ENCODE measurements around the gene TP53I11. TPM values are rescaled to one million over a fixed set of nuclear protein-coding genes. Genes with fewer than 3 reads are reported as not detected.

Gene TP53I11
- total RNA-seq, 1 donor from 2014 or later, result 6.8 TPM

- Histone ChIP-seq H3K4me1 (ENCODE audit: control insufficient read depth in 3 of 3, insufficient read depth in 3 of 3, low read length in 3 of 3) (peaks cover 0 to 4% (median 1%) of the 10 kb centered on the region in 3 donors), H3K9me3 (ENCODE audit: control insufficient read depth in 3 of 3, low read length in 3 of 3) (no peaks in the 10 kb centered on the region), H3K4me3 (ENCODE audit: low read length in 3 of 3) (no peak overlapping the region), H3K27ac (ENCODE audit: low read depth, low read length) (no peak overlapping the region), H3K27me3 (ENCODE audit: control insufficient read depth in 3 of 3, insufficient read depth in 3 of 3, low read length in 3 of 3) (no peaks in the 10 kb centered on the region), H3K9ac (ENCODE audit: low read depth in 1 of 3, low read length in 3 of 3) (no peak overlapping the region), H3K36me3 (ENCODE audit: control insufficient read depth in 3 of 3, insufficient read depth in 3 of 3, low read length in 3 of 3) (peaks cover 0 to 2% (median 0%) of the 10 kb centered on the region in 3 donors)
These were observed 30.2 kb downstream of the TP53I11 start for GRCh38 chr11:44920451-44920850.

- Histone ChIP-seq H3K4me3 (ENCODE audit: low read length in 3 of 3) (no peak overlapping the region), H3K4me1 (ENCODE audit: control insufficient read depth in 3 of 3, insufficient read depth in 3 of 3, low read length in 3 of 3) (peaks cover 0 to 4% (median 3%) of the 10 kb centered on the region in 3 donors), H3K36me3 (ENCODE audit: control insufficient read depth in 3 of 3, insufficient read depth in 3 of 3, low read length in 3 of 3) (peaks cover 0 to 4% (median 0%) of the 10 kb centered on the region in 3 donors), H3K27me3 (ENCODE audit: control insufficient read depth in 3 of 3, insufficient read depth in 3 of 3, low read length in 3 of 3) (peaks cover 0 to 3% (median 0%) of the 10 kb centered on the region in 3 donors), H3K9ac (ENCODE audit: low read depth in 1 of 3, low read length in 3 of 3) (no peak overlapping the region), H3K27ac (ENCODE audit: low read depth, low read length) (no peak overlapping the region), H3K9me3 (ENCODE audit: control insufficient read depth in 3 of 3, low read length in 3 of 3) (no peaks in the 10 kb centered on the region)
These were observed 32.9 kb downstream of the TP53I11 start for GRCh38 chr11:44917741-44918140.

GRCh38 chr11:44916801-44917385 lies 33.8 kb downstream of the TP53I11 start:
- no peak overlapping the region for H3K4me3 ChIP-seq (ENCODE audit: low read length in 3 of 3)
- peaks cover 0 to 4% (median 0%) of the 10 kb centered on the region in 3 donors for H3K36me3 ChIP-seq (ENCODE audit: control insufficient read depth in 3 of 3, insufficient read depth in 3 of 3, low read length in 3 of 3)
- no peak overlapping the region for H3K27ac ChIP-seq (ENCODE audit: low read depth, low read length)
- H3K9me3 ChIP-seq (ENCODE audit: control insufficient read depth in 3 of 3, low read length in 3 of 3), result no peaks in the 10 kb centered on the region
- H3K9ac ChIP-seq (ENCODE audit: low read depth in 1 of 3, low read length in 3 of 3), result no peak overlapping the region
- peaks cover 2 to 8% (median 4%) of the 10 kb centered on the region in 3 donors for H3K4me1 ChIP-seq (ENCODE audit: control insufficient read depth in 3 of 3, insufficient read depth in 3 of 3, low read length in 3 of 3)
- H3K27me3 ChIP-seq (ENCODE audit: control insufficient read depth in 3 of 3, insufficient read depth in 3 of 3, low read length in 3 of 3), result peaks cover 0 to 3% (median 0%) of the 10 kb centered on the region in 3 donors

GRCh38 chr11:44916331-44916730 lies 34.4 kb downstream of the TP53I11 start:
- Histone ChIP-seq H3K27me3 (ENCODE audit: control insufficient read depth in 3 of 3, insufficient read depth in 3 of 3, low read length in 3 of 3) (peaks cover 0 to 3% (median 0%) of the 10 kb centered on the region in 3 donors), H3K4me3 (ENCODE audit: low read length in 3 of 3) (no peak overlapping the region), H3K9ac (ENCODE audit: low read depth in 1 of 3, low read length in 3 of 3) (no peak overlapping the region), H3K4me1 (ENCODE audit: control insufficient read depth in 3 of 3, insufficient read depth in 3 of 3, low read length in 3 of 3) (peaks cover 3 to 11% (median 4%) of the 10 kb centered on the region in 3 donors), H3K36me3 (ENCODE audit: control insufficient read depth in 3 of 3, insufficient read depth in 3 of 3, low read length in 3 of 3) (peaks cover 0 to 4% (median 0%) of the 10 kb centered on the region in 3 donors), H3K27ac (ENCODE audit: low read depth, low read length) (no peak overlapping the region), H3K9me3 (ENCODE audit: control insufficient read depth in 3 of 3, low read length in 3 of 3) (no peaks in the 10 kb centered on the region)

GRCh38 chr11:44915621-44916020 lies 35.1 kb downstream of the TP53I11 start:
- Histone ChIP-seq H3K4me1 (ENCODE audit: control insufficient read depth in 3 of 3, insufficient read depth in 3 of 3, low read length in 3 of 3) (peaks cover 9 to 17% (median 9%) of the 10 kb centered on the region in 3 donors), H3K36me3 (ENCODE audit: control insufficient read depth in 3 of 3, insufficient read depth in 3 of 3, low read length in 3 of 3) (peaks cover 0 to 4% (median 0%) of the 10 kb centered on the region in 3 donors), H3K27ac (ENCODE audit: low read depth, low read length) (no peak overlapping the region), H3K9ac (ENCODE audit: low read depth in 1 of 3, low read length in 3 of 3) (no peak overlapping the region), H3K27me3 (ENCODE audit: control insufficient read depth in 3 of 3, insufficient read depth in 3 of 3, low read length in 3 of 3) (peaks cover 0 to 3% (median 0%) of the 10 kb centered on the region in 3 donors), H3K9me3 (ENCODE audit: control insufficient read depth in 3 of 3, low read length in 3 of 3) (no peaks in the 10 kb centered on the region), H3K4me3 (ENCODE audit: low read length in 3 of 3) (no peak overlapping the region)

GRCh38 chr11:44915004-44915403 lies 35.7 kb downstream of the TP53I11 start:
- H3K9ac ChIP-seq (ENCODE audit: low read depth in 1 of 3, low read length in 3 of 3), result no peak overlapping the region
- no peak overlapping the region for H3K27ac ChIP-seq (ENCODE audit: low read depth, low read length)
- no peaks in the 10 kb centered on the region for H3K9me3 ChIP-seq (ENCODE audit: control insufficient read depth in 3 of 3, low read length in 3 of 3)
- H3K36me3 ChIP-seq (ENCODE audit: control insufficient read depth in 3 of 3, insufficient read depth in 3 of 3, low read length in 3 of 3), result peaks cover 0 to 4% (median 0%) of the 10 kb centered on the region in 3 donors
- H3K4me1 ChIP-seq (ENCODE audit: control insufficient read depth in 3 of 3, insufficient read depth in 3 of 3, low read length in 3 of 3), result peaks cover 9 to 17% (median 11%) of the 10 kb centered on the region in 3 donors
- peaks cover 0 to 3% (median 0%) of the 10 kb centered on the region in 3 donors for H3K27me3 ChIP-seq (ENCODE audit: control insufficient read depth in 3 of 3, insufficient read depth in 3 of 3, low read length in 3 of 3)
- H3K4me3 ChIP-seq (ENCODE audit: low read length in 3 of 3), result no peak overlapping the region

- no peak overlapping the region for H3K4me3 ChIP-seq (ENCODE audit: low read length in 3 of 3)
- H3K36me3 ChIP-seq (ENCODE audit: control insufficient read depth in 3 of 3, insufficient read depth in 3 of 3, low read length in 3 of 3), result peaks cover 0 to 4% (median 0%) of the 10 kb centered on the region in 3 donors
- H3K27me3 ChIP-seq (ENCODE audit: control insufficient read depth in 3 of 3, insufficient read depth in 3 of 3, low read length in 3 of 3), result peaks cover 0 to 3% (median 0%) of the 10 kb centered on the region in 3 donors
- H3K9me3 ChIP-seq (ENCODE audit: control insufficient read depth in 3 of 3, low read length in 3 of 3), result no peaks in the 10 kb centered on the region
- no peak overlapping the region for H3K9ac ChIP-seq (ENCODE audit: low read depth in 1 of 3, low read length in 3 of 3)
- no peak overlapping the region for H3K27ac ChIP-seq (ENCODE audit: low read depth, low read length)
- peaks cover 9 to 17% (median 11%) of the 10 kb centered on the region in 3 donors for H3K4me1 ChIP-seq (ENCODE audit: control insufficient read depth in 3 of 3, insufficient read depth in 3 of 3, low read length in 3 of 3)
These were observed 36.6 kb downstream of the TP53I11 start for GRCh38 chr11:44914105-44914504.

GRCh38 chr11:44913502-44913901 lies 37.2 kb downstream of the TP53I11 start:
- no peak overlapping the region for H3K4me3 ChIP-seq (ENCODE audit: low read length in 3 of 3)
- peaks cover 0 to 2% (median 0%) of the 10 kb centered on the region in 3 donors for H3K36me3 ChIP-seq (ENCODE audit: control insufficient read depth in 3 of 3, insufficient read depth in 3 of 3, low read length in 3 of 3)
- no peaks in the 10 kb centered on the region for H3K9me3 ChIP-seq (ENCODE audit: control insufficient read depth in 3 of 3, low read length in 3 of 3)
- no peak overlapping the region for H3K27ac ChIP-seq (ENCODE audit: low read depth, low read length)
- H3K4me1 ChIP-seq (ENCODE audit: control insufficient read depth in 3 of 3, insufficient read depth in 3 of 3, low read length in 3 of 3), result peaks cover 9 to 17% (median 11%) of the 10 kb centered on the region in 3 donors
- H3K27me3 ChIP-seq (ENCODE audit: control insufficient read depth in 3 of 3, insufficient read depth in 3 of 3, low read length in 3 of 3), result peaks cover 0 to 3% (median 0%) of the 10 kb centered on the region in 3 donors
- no peak overlapping the region for H3K9ac ChIP-seq (ENCODE audit: low read depth in 1 of 3, low read length in 3 of 3)

GRCh38 chr11:44912270-44912987 lies 38.3 kb downstream of the TP53I11 start:
- H3K4me3 ChIP-seq (ENCODE audit: low read length in 3 of 3), result no peak overlapping the region
- H3K4me1 ChIP-seq (ENCODE audit: control insufficient read depth in 3 of 3, insufficient read depth in 3 of 3, low read length in 3 of 3), result peaks cover 9 to 17% (median 11%) of the 10 kb centered on the region in 3 donors
- H3K9ac ChIP-seq (ENCODE audit: low read depth in 1 of 3, low read length in 3 of 3), result no peak overlapping the region
- H3K9me3 ChIP-seq (ENCODE audit: control insufficient read depth in 3 of 3, low read length in 3 of 3), result no peaks in the 10 kb centered on the region
- H3K36me3 ChIP-seq (ENCODE audit: control insufficient read depth in 3 of 3, insufficient read depth in 3 of 3, low read length in 3 of 3), result peaks cover 0 to 2% (median 0%) of the 10 kb centered on the region in 3 donors
- H3K27ac ChIP-seq (ENCODE audit: low read depth, low read length), result no peak overlapping the region
- H3K27me3 ChIP-seq (ENCODE audit: control insufficient read depth in 3 of 3, insufficient read depth in 3 of 3, low read length in 3 of 3), result peaks cover 0 to 3% (median 0%) of the 10 kb centered on the region in 3 donors

Measured in skeletal muscle tissue (tissue), 4 donors.